Retinal pigment epithelial cell (primary cell): Measurements from ENCODE around the gene SIL1.

Experiments
- DNase-seq: peaks from one replicate; pipeline ENCODE4 v3.0.0-alpha.2; 2010; ENCODE audit warnings: low read depth
- H3K4me3 ChIP-seq: 2 replicates; pipeline ENCODE4 v1.5.1; 2011; ENCODE audit warnings: mild to moderate bottlenecking, low read length, control low read depth, moderate library complexity
- CTCF ChIP-seq: conservative IDR thresholded peaks from 2 replicates; pipeline ENCODE4 v1.5.1; 2011; ENCODE audit warnings: low read depth, low read length, control low read depth, inconsistent platforms

The SIL1 gene

GRCh38 chr5:139108063-139108824 is 89.9 kb downstream of the SIL1 start:
- H3K4me3 ChIP-seq = no peak overlapping the region
- no peak for TF ChIP-seq CTCF
- DNase-seq = peak; percentile 68

DNA sequence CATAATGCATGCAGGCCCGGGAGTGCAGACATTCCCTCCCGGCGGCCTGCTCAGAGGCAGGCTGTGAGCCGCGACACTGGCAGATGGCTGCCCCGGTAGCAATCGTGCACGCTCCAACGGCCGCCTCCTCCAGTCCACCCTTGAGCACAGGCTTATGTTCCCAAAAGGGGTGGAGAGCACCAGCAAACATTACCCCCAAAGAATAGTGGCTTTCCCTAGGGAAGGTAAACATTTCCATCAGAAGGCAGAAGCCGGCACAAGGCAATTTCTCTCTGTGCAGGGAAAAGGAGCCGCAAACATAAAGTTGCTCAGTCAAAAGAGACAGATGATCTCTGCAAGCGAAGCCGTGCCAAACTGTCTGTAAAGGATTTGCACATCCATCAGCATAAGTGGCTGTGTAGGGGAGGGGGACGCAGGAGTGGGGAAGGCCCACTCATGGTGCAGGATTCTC is 92.5 kb downstream of the SIL1 start:
- H3K4me3 ChIP-seq = no peak overlapping the region
- DNase-seq = no peak
- TF ChIP-seq CTCF = no peak

- H3K4me3 ChIP-seq = no peak overlapping the region
- TF ChIP-seq CTCF = no peak
- DNase-seq = peak; percentile 43
These were observed 93.4 kb downstream of the SIL1 start for GRCh38 chr5:139104577-139105276.

- TF ChIP-seq CTCF = no peak
- no peak for DNase-seq
- H3K4me3 ChIP-seq = no peak overlapping the region
These were observed 94.4 kb downstream of the SIL1 start for GRCh38 chr5:139103762-139104161.

DNA sequence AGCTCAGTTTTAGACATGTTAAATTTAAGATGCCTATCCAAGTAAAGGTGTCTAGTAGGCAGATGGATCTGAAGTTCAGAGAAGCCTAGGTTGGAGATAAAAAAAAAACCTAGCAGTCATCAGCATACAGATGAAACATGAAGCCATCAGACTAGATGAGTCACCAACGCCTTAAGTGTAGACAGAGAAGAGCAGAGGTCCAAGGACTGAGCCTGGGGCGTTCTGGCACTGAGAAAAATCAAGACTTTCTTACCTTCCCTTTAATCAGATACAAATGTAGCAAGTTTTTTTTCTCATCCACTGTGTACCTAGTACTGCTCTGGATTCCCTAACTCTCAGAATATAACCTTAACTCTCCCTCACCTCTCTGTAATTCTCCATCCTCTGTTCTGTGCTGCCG is 97.3 kb downstream of the SIL1 start:
- no peak for DNase-seq
- no peak for TF ChIP-seq CTCF
- H3K4me3 ChIP-seq = no peak overlapping the region

DNA sequence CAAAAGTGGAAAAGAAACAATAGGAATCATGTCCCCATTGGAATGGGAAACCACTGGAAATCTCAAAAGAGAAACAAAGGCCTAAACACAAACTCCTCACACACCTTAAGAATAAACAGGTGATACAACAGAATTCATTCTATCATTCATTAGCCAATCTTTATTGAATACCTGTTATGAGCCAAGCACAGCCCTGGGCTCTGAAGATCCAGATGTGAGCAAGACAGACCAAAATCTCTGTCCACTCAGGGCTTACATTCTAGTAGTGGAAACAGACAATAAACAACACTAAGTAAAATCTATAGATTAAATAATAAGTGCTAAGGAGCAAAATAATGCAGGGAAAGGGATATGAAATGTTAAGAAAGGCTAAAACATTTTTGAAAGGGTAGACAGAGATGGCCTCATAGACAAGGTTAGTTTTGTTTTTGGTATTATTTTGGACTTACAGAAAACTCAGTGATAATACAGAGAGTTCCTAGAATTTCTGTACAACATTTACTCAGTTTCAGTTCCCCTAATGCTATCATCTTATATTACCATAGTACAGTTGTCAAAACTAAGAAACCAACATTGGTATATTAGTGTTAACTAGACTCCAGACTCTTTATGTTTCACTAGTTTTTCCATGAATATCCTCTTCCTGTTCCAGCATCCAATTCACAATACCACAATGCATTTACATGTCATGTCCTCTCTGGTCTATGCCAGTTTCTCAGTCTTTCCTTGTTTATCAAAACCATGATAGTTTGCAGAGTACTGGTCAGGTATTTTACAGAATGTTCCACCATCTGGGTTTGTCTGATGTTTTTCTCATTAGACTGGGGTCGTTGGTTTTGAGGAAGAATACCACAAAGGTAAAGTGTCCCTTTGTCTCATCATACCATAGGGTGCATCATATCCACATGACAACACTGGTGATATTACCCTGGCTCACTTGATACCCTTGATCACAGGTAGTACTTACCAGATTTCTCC is 103.7 kb downstream of the SIL1 start:
- no peak for TF ChIP-seq CTCF
- no peak overlapping the region for H3K4me3 ChIP-seq
- no peak for DNase-seq
